A549 (cell line): ENCODE results near the gene HRK. TPM values are rescaled to one million over a fixed set of nuclear protein-coding genes. Genes with fewer than 3 reads are reported as not detected.

Source experiments
- ATAC-seq, 2 experiments: fragments of 200-7000 bp in 1 of 2; fragments of >200 bp in 1 of 2; cut with Nextera tagmentation in 1 of 2; cut with Tn5 transposase in 1 of 2; 3 replicates each; pipeline versions ENCODE4 v1.8.0 to v1.9.1; 2018 to 2020; ENCODE audit warnings: mild to moderate bottlenecking in 1 of 2, moderate library complexity in 1 of 2
- CTCF ChIA-PET: fragments of 300-600 bp; sonication (Branson Sonifier 250); formaldehyde crosslinking; extraction: SDS; loops from one replicate; lab custom pipeline; 2021; ENCODE audit warnings: antibody characterized with exemption, inconsistent platforms; lab: Yijun Ruan, JAX
- POLR2A ChIA-PET: fragments of 350-600 bp; formaldehyde crosslinking; extraction: SDS; loops from one replicate; lab custom pipeline; 2021; ENCODE audit warnings: antibody characterized with exemption, inconsistent platforms; lab: Yijun Ruan, JAX
- DNase-seq, 2 experiments: peaks; one replicate each; pipeline versions ENCODE4 v3.0.0 to v3.0.0-alpha.2; 2011 to 2016; ENCODE audit warnings: low read depth in 1 of 2, low spot score in 1 of 2
- FAIRE-seq: peaks from 2 replicates; lab custom pipeline; 2011; peaks lifted over from hg19 to GRCh38; lab: Jason Lieb, UNC
- H3K27ac ChIP-seq, 2 experiments: fragments of >200 bp; sonication (Bioruptor Twin); formaldehyde crosslinking; 3 replicates each; pipeline ENCODE4 v1.5.1; 2016 to 2017
- H3K4me1 ChIP-seq: fragments of >200 bp; sonication (Bioruptor Twin); formaldehyde crosslinking; 3 replicates; pipeline ENCODE4 v1.6.1; 2016
- H3K4me2 ChIP-seq: fragments of >200 bp; sonication (Bioruptor Twin); formaldehyde crosslinking; 3 replicates; pipeline ENCODE4 v1.6.1; 2016
- H3K4me3 ChIP-seq: fragments of >200 bp; sonication (Bioruptor Twin); formaldehyde crosslinking; 3 replicates; pipeline ENCODE4 v1.5.1; 2016
- H3K9me3 ChIP-seq: fragments of >200 bp; sonication (Bioruptor Twin); formaldehyde crosslinking; 3 replicates; pipeline ENCODE4 v1.6.1; 2016
- BHLHE40 ChIP-seq: IDR thresholded peaks from 2 replicates; pipeline ENCODE4 v1.6.1; 2012; ENCODE audit warnings: low read depth, low read length, inconsistent platforms
- CBX8 ChIP-seq: fragments of 200-600 bp; sonication (generic); IDR thresholded peaks from 2 replicates; pipeline ENCODE4 v1.6.1; 2016
- CEBPB ChIP-seq, 2 experiments: fragments of >200 bp in 1 of 2; sonication (Bioruptor Twin) in 1 of 2; formaldehyde crosslinking in 1 of 2; IDR thresholded peaks; 2 replicates each; pipeline ENCODE4 v1.6.1; 2012 to 2016
- EHF ChIP-seq: fragments of 250-450 bp; sonication (Bioruptor Pico); IDR thresholded peaks from 2 replicates; pipeline ENCODE4 v1.5.0; 2020; ENCODE audit warnings: mild to moderate bottlenecking
- EHMT2 ChIP-seq: fragments of 200-600 bp; sonication (generic); IDR thresholded peaks from 2 replicates; pipeline ENCODE4 v1.6.1; 2016; ENCODE audit warnings: antibody characterized with exemption, low read depth, mild to moderate bottlenecking, moderate library complexity
- ESRRA ChIP-seq: fragments of 150-350 bp; IDR thresholded peaks from 2 replicates; pipeline ENCODE4 v1.6.1; 2014; ENCODE audit warnings: mild to moderate bottlenecking, low read length, borderline replicate concordance
- FOSL2 ChIP-seq, 2 experiments: fragments of 450-650 bp in 1 of 2; fragments of >200 bp in 1 of 2; sonication (Bioruptor Twin) in 1 of 2; formaldehyde crosslinking; IDR thresholded peaks; 2 replicates each; pipeline versions ENCODE4 v1.5.0 to v1.6.1; 2016 to 2020; ENCODE audit warnings: mild to moderate bottlenecking in 1 of 2, moderate library complexity in 1 of 2
- GATA3 ChIP-seq: IDR thresholded peaks from 2 replicates; pipeline ENCODE4 v1.6.1; 2012; ENCODE audit warnings: borderline replicate concordance
- HDAC2 ChIP-seq: fragments of 200-600 bp; sonication (generic); IDR thresholded peaks from 2 replicates; pipeline ENCODE4 v1.6.1; 2016
- HOXB5 ChIP-seq: fragments of 250-450 bp; sonication (Bioruptor Pico); IDR thresholded peaks from 2 replicates; pipeline ENCODE4 v1.5.0; 2020; ENCODE audit warnings: mild to moderate bottlenecking, moderate library complexity
- JUN ChIP-seq, 2 experiments: fragments of >200 bp; sonication (Bioruptor Twin); formaldehyde crosslinking; IDR thresholded peaks; 2 replicates in 1 of 2; 3 replicates in 1 of 2; pipeline ENCODE4 v1.6.1; 2016 to 2017
- MAZ ChIP-seq: fragments of 150-350 bp; IDR thresholded peaks from 2 replicates; pipeline ENCODE4 v1.6.1; 2014; ENCODE audit warnings: antibody characterized with exemption, low read depth, low read length, borderline replicate concordance
- MYC ChIP-seq: IDR thresholded peaks from 2 replicates; pipeline ENCODE4 v1.6.1; 2012; ENCODE audit warnings: mild to moderate bottlenecking, inconsistent platforms, low read length, improper control_type of control experiment, borderline replicate concordance
- POLR2A ChIP-seq: IDR thresholded peaks from 2 replicates; pipeline ENCODE4 v1.6.1; 2012; ENCODE audit warnings: mild to moderate bottlenecking, low read length
- POLR2AphosphoS2 ChIP-seq: conservative IDR thresholded peaks from 2 replicates; pipeline ENCODE4 v1.6.1; 2012; ENCODE audit warnings: low read length, improper control_type of control experiment, inconsistent platforms
- RAD21 ChIP-seq, 2 experiments: fragments of >200 bp in 1 of 2; sonication (Bioruptor Twin) in 1 of 2; formaldehyde crosslinking in 1 of 2; IDR thresholded peaks in 1 of 2; conservative IDR thresholded peaks in 1 of 2; 2 replicates in 1 of 2; 3 replicates in 1 of 2; pipeline ENCODE4 v1.6.1; 2012 to 2018; ENCODE audit warnings: inconsistent platforms in 1 of 2
- RARB ChIP-seq: fragments of 250-450 bp; sonication (Bioruptor Pico); IDR thresholded peaks from 2 replicates; pipeline ENCODE4 v1.8.0; 2021; ENCODE audit warnings: mild to moderate bottlenecking, moderate library complexity
- TFCP2L1 ChIP-seq: fragments of 250-450 bp; sonication (Bioruptor Pico); IDR thresholded peaks from 2 replicates; pipeline ENCODE4 v1.5.0; 2021; ENCODE audit warnings: mild to moderate bottlenecking
- TP53 ChIP-seq: fragments of 250-450 bp; sonication (Bioruptor Pico); IDR thresholded peaks from 2 replicates; pipeline ENCODE4 v1.5.0; 2021; ENCODE audit warnings: mild to moderate bottlenecking, moderate library complexity
- ZC3H11A ChIP-seq: fragments of 450-650 bp; IDR thresholded peaks from 2 replicates; pipeline ENCODE4 v1.6.1; 2014; ENCODE audit warnings: antibody characterized with exemption, mild to moderate bottlenecking
- ZSCAN20 ChIP-seq: fragments of 250-450 bp; sonication (Bioruptor Pico); IDR thresholded peaks from 2 replicates; pipeline ENCODE4 v1.8.0; 2022; ENCODE audit warnings: mild to moderate bottlenecking, moderate library complexity
- WGBS: methylation state at CpG from one replicate; pipeline ENCODE4 v1.1.6; 2017; ENCODE audit errors: missing lambda C conversion rate; 5-methylcytosine and 5-hydroxymethylcytosine counted together
- polyA plus RNA-seq, 4 experiments: library from polyadenylated mRNA; depleted of rRNA in 3 of 4; stranded (reverse); fragments of >200 nt; fragmentation: RNase III in 1 of 4; extraction: RNeasy Plus Mini Kit Qiagen cat#74134 plus additional on column Dnase treatment in 1 of 4; gene quantifications; 2 replicates in 3 of 4; 3 replicates in 1 of 4; pipeline ENCODE4 v1.2.3, GENCODE V29; 2011 to 2017
- TF ChIP-seq, protein P1 (sequence below): IDR thresholded peaks from 2 replicates; pipeline ENCODE4 v1.6.1; 2012; ENCODE audit warnings: low read depth, borderline replicate concordance
- TF ChIP-seq, protein P2 (sequence below): IDR thresholded peaks from 2 replicates; pipeline ENCODE4 v1.6.1; 2012
- TF ChIP-seq, protein P3 (sequence below): IDR thresholded peaks from 2 replicates; pipeline ENCODE4 v1.6.1; 2012
- TF ChIP-seq, protein P4 (sequence below): fragments of 250-450 bp; sonication (Bioruptor Pico); IDR thresholded peaks from 2 replicates; pipeline ENCODE4 v1.5.0; 2021; ENCODE audit warnings: mild to moderate bottlenecking, moderate library complexity, borderline replicate concordance

HRK gene
- polyA plus RNA-seq, 2 of the 4 experiments (the other 2 are of a cell fraction), result 0.13 to 0.34 TPM

DNA sequence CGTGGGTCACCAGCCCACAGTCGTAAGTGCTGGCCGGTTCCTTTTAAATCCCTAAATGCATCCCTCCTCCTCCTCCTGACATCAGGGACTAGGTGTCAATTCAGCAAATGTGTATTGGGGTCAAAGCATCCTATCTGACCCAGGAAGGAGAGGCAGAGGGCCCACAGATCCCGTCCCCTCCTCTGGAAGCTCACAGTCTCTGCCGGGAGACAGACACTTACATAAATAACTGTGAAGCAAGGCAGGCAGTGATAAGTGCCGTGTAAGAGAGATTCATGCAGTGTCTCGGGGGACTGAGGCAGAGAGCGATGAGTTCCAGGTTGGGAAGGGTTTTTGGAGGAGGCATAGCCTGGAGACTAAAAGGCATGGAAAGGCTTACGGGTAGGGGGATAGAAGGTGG lies 44.1 kb downstream of the HRK start:
- POLR2A ChIA-PET, result no interaction called here
- no peak for DNase-seq
- WGBS, result 87% methylated on average over 9 of the region's 9 CpGs

DNA sequence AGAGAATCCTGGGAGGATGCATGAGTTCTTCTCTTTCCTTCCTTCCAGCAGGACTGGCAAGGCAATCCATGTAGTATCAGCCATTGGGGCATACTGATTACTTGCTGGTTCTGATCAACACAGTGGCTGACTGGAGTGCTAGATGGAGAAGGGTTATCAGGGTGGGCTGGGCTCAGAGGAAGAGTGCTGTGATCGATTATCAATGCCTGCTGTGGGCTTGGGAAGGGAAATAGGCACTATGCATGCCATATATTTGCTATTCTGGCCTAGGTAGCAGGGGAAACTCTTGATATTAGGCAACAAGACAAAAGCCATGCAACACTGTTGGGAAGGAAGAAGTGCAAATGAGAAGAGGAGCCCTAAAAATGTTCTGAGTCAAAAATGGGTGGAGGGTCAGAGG lies 45.8 kb downstream of the HRK start:
- Histone ChIP-seq H3K27ac (no peak overlapping the region), H3K4me2 (no peak overlapping the region), H3K4me3 (no peak overlapping the region), H3K9me3 (no peaks in the 10 kb centered on the region), H3K4me1 (no peaks in the 10 kb centered on the region)
- ATAC-seq, result no peak
- no peak for TF ChIP-seq FOSL2 (IDR thresholded peaks at IDR 0.05)
- no peak for TF ChIP-seq FOSL2 (CRISPR knock-in tag; IDR thresholded peaks at IDR 0.05)
- TF ChIP-seq JUN (IDR thresholded peaks at IDR 0.05), result no peak
- TF ChIP-seq, protein P1, sequence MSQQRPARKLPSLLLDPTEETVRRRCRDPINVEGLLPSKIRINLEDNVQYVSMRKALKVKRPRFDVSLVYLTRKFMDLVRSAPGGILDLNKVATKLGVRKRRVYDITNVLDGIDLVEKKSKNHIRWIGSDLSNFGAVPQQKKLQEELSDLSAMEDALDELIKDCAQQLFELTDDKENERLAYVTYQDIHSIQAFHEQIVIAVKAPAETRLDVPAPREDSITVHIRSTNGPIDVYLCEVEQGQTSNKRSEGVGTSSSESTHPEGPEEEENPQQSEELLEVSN, result no peak
- no peak for TF ChIP-seq GATA3
- TF ChIP-seq ZSCAN20 (CRISPR knock-in tag), result no peak
- TF ChIP-seq MAZ, result no peak
- ChIA-PET CTCF (no interaction called here), POLR2A (no interaction called here)
- FAIRE-seq, result no peak
- 20% methylated on average over 1 of the region's 1 CpG for WGBS
- no peak for DNase-seq

More for the DNA sequence above, 44.1 kb downstream of the HRK start:
- FAIRE-seq, result no peak
- Histone ChIP-seq H3K4me1 (no peaks in the 10 kb centered on the region), H3K4me2 (no peak overlapping the region)
- ATAC-seq, result no peak
- TF ChIP-seq RAD21 (conservative IDR thresholded peaks at IDR 0.05 in 1 of 2, IDR thresholded peaks at IDR 0.05 in 1 of 2), result no peak
- no peak for TF ChIP-seq EHMT2
- TF ChIP-seq TP53, result no peak
- TF ChIP-seq BHLHE40, result no peak
- no peak for TF ChIP-seq POLR2A
- TF ChIP-seq ESRRA, result no peak
- no peak for TF ChIP-seq CBX8
- TF ChIP-seq, protein P2, sequence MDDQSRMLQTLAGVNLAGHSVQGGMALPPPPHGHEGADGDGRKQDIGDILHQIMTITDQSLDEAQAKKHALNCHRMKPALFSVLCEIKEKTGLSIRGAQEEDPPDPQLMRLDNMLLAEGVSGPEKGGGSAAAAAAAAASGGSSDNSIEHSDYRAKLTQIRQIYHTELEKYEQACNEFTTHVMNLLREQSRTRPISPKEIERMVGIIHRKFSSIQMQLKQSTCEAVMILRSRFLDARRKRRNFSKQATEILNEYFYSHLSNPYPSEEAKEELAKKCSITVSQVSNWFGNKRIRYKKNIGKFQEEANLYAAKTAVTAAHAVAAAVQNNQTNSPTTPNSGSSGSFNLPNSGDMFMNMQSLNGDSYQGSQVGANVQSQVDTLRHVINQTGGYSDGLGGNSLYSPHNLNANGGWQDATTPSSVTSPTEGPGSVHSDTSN, result no peak
- TF ChIP-seq POLR2AphosphoS2, result no peak
- no peak for TF ChIP-seq HOXB5 (CRISPR knock-in tag)
- no peak for TF ChIP-seq MAZ
- TF ChIP-seq ZC3H11A, result no peak
- TF ChIP-seq, protein P3, sequence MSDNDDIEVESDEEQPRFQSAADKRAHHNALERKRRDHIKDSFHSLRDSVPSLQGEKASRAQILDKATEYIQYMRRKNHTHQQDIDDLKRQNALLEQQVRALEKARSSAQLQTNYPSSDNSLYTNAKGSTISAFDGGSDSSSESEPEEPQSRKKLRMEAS, result no peak
- no peak for TF ChIP-seq MYC
- TF ChIP-seq EHF (CRISPR knock-in tag), result no peak
- TF ChIP-seq RARB (CRISPR knock-in tag), result no peak
- TF ChIP-seq, protein P4, sequence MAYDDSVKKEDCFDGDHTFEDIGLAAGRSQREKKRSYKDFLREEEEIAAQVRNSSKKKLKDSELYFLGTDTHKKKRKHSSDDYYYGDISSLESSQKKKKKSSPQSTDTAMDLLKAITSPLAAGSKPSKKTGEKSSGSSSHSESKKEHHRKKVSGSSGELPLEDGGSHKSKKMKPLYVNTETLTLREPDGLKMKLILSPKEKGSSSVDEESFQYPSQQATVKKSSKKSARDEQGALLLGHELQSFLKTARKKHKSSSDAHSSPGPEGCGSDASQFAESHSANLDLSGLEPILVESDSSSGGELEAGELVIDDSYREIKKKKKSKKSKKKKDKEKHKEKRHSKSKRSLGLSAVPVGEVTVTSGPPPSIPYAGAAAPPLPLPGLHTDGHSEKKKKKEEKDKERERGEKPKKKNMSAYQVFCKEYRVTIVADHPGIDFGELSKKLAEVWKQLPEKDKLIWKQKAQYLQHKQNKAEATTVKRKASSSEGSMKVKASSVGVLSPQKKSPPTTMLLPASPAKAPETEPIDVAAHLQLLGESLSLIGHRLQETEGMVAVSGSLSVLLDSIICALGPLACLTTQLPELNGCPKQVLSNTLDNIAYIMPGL, result no peak
- no peak for TF ChIP-seq HDAC2
- no peak for TF ChIP-seq TFCP2L1 (CRISPR knock-in tag)
- TF ChIP-seq CEBPB (IDR thresholded peaks at IDR 0.05), result no peak
- TF ChIP-seq, all 56 proteins: peak for 0
- Histone ChIP-seq H3K27ac (no peak overlapping the region), H3K4me3 (no peak overlapping the region), H3K9me3 (no peaks in the 10 kb centered on the region)
- CTCF ChIA-PET, result no interaction called here
